Loucy (cell line): ENCODE measurements around the gene KHK.

Experiments used
- H2AFZ ChIP-seq: fragments of 200-600 bp; sonication (generic); 2 replicates; pipeline ENCODE4 v1.6.0; 2016; ENCODE audit warnings: antibody characterized with exemption, mild to moderate bottlenecking, low read length, moderate library complexity
- H3F3A ChIP-seq: fragments of 200-600 bp; 2 replicates; pipeline ENCODE4 v1.6.0; 2016; ENCODE audit warnings: antibody characterized with exemption, low read depth, mild to moderate bottlenecking
- H3K27me3 ChIP-seq: fragments of 200-600 bp; sonication (generic); 2 replicates; pipeline ENCODE4 v1.6.1; 2014; ENCODE audit warnings: low read length, mild to moderate bottlenecking; ENCODE audit not compliant: insufficient read depth, poor library complexity, severe bottlenecking
- H3K36me3 ChIP-seq: fragments of 200-600 bp; sonication (generic); 2 replicates; pipeline ENCODE4 v1.6.1; 2016; ENCODE audit warnings: low read length; ENCODE audit not compliant: insufficient read depth
- H3K4me1 ChIP-seq: fragments of 200-600 bp; sonication (generic); 2 replicates; pipeline ENCODE4 v1.5.1; 2014; ENCODE audit warnings: low read length, mild to moderate bottlenecking; ENCODE audit not compliant: insufficient read depth, poor library complexity, severe bottlenecking
- H3K4me2 ChIP-seq: fragments of 200-600 bp; sonication (generic); 2 replicates; pipeline ENCODE4 v1.6.0; 2014; ENCODE audit warnings: antibody characterized with exemption, low read length, low read depth, mild to moderate bottlenecking; ENCODE audit not compliant: poor library complexity, severe bottlenecking
- H3K4me3 ChIP-seq: fragments of 200-600 bp; sonication (generic); 2 replicates; pipeline ENCODE4 v1.5.1; 2014; ENCODE audit warnings: low read length, mild to moderate bottlenecking, mixed read lengths; ENCODE audit not compliant: poor library complexity, severe bottlenecking
- H3K79me2 ChIP-seq: fragments of 200-600 bp; sonication (generic); 2 replicates; pipeline ENCODE4 v1.6.1; 2014; ENCODE audit warnings: low read length; ENCODE audit not compliant: insufficient read depth
- H3K9ac ChIP-seq: fragments of 200-600 bp; sonication (generic); 2 replicates; pipeline ENCODE4 v1.6.0; 2014; ENCODE audit warnings: mild to moderate bottlenecking, low read depth, low read length, moderate library complexity; ENCODE audit not compliant: poor library complexity, severe bottlenecking
- H3K9me2 ChIP-seq: fragments of 200-600 bp; sonication (generic); replicated peaks from 2 replicates; pipeline ENCODE4 v1.6.1; 2016; ENCODE audit warnings: low read depth, low read length, mixed read lengths
- H3K9me3 ChIP-seq: fragments of 200-600 bp; sonication (generic); 2 replicates; pipeline ENCODE4 v1.6.1; 2014; ENCODE audit warnings: mild to moderate bottlenecking, antibody characterized with exemption, low read length, low read depth; ENCODE audit not compliant: insufficient read depth
- H4K20me1 ChIP-seq: fragments of 200-600 bp; sonication (generic); 2 replicates; pipeline ENCODE4 v1.6.0; 2014; ENCODE audit warnings: antibody characterized with exemption, low read length, mild to moderate bottlenecking; ENCODE audit not compliant: insufficient read depth, poor library complexity, severe bottlenecking
- EZH2phosphoT487 ChIP-seq: fragments of 200-600 bp; IDR thresholded peaks from 2 replicates; pipeline ENCODE4 v1.6.1; 2018; ENCODE audit warnings: antibody characterized with exemption, mild to moderate bottlenecking, moderate library complexity, borderline replicate concordance
- TF ChIP-seq, protein P1 (sequence below): fragments of 200-600 bp; sonication (generic); conservative IDR thresholded peaks from 2 replicates; pipeline ENCODE4 v1.5.1; 2014; ENCODE audit warnings: mild to moderate bottlenecking, antibody characterized with exemption, low read length

The KHK gene

DNA sequence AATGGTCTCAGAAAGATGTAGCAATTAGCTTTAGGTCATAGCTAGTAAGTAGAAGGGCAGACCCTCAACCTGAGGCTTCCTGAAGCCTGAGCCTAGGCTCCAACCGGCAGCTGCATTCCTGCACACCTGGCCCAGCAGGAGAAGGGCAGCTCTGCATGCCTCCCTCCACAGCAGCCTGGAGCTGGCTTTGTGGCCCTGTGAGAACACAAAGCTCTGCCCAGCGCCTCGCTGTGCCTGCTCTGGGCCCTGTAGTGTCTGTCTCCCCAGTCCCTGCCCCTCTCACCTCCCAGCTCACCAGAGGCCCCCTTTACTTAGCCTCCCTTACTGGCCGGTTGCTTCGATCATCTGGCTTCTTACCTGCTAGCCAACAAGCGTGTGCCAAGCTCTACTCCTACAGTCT is 47.1 kb upstream of the KHK start:
- no peak overlapping the region for H3K9ac ChIP-seq
- H3K36me3 ChIP-seq: peaks cover 67% of the 10 kb centered on the region; the same call in 1 of the 2 replicates

GRCh38 chr2:27039871-27040270 is 46.7 kb upstream of the KHK start:
- peaks cover 67% of the 10 kb centered on the region; the same call in 1 of the 2 replicates for H3K36me3 ChIP-seq
- H3K9ac ChIP-seq: no peak overlapping the region
- H3K27me3 ChIP-seq: no peaks in the 10 kb centered on the region
- H3K4me2 ChIP-seq: no peak overlapping the region
- H3K4me3 ChIP-seq: no peak overlapping the region
- peaks cover 11% of the 10 kb centered on the region for H3K4me1 ChIP-seq
- peaks cover 13% of the 10 kb centered on the region for H3K79me2 ChIP-seq
- no peak overlapping the region for H2AFZ ChIP-seq
- no peaks in the 10 kb centered on the region for H4K20me1 ChIP-seq
- TF ChIP-seq, protein P1, sequence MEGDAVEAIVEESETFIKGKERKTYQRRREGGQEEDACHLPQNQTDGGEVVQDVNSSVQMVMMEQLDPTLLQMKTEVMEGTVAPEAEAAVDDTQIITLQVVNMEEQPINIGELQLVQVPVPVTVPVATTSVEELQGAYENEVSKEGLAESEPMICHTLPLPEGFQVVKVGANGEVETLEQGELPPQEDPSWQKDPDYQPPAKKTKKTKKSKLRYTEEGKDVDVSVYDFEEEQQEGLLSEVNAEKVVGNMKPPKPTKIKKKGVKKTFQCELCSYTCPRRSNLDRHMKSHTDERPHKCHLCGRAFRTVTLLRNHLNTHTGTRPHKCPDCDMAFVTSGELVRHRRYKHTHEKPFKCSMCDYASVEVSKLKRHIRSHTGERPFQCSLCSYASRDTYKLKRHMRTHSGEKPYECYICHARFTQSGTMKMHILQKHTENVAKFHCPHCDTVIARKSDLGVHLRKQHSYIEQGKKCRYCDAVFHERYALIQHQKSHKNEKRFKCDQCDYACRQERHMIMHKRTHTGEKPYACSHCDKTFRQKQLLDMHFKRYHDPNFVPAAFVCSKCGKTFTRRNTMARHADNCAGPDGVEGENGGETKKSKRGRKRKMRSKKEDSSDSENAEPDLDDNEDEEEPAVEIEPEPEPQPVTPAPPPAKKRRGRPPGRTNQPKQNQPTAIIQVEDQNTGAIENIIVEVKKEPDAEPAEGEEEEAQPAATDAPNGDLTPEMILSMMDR: no peak
- no peak for TF ChIP-seq EZH2phosphoT487
- no peaks in the 10 kb centered on the region for H3K9me2 ChIP-seq
- H3F3A ChIP-seq: no peaks in the 10 kb centered on the region
- H3K9me3 ChIP-seq: no peaks in the 10 kb centered on the region

More for the DNA sequence above, 47.1 kb upstream of the KHK start:
- Histone ChIP-seq H3K4me3 (no peak overlapping the region), H3F3A (no peaks in the 10 kb centered on the region), H3K4me1 (peaks cover 12% of the 10 kb centered on the region), H4K20me1 (no peaks in the 10 kb centered on the region), H3K9me3 (no peaks in the 10 kb centered on the region), H3K9me2 (no peaks in the 10 kb centered on the region), H3K4me2 (no peak overlapping the region), H2AFZ (no peak overlapping the region), H3K79me2 (peaks cover 18% of the 10 kb centered on the region), H3K27me3 (no peaks in the 10 kb centered on the region)
- no peak for TF ChIP-seq EZH2phosphoT487
- TF ChIP-seq, protein P1: no peak

GRCh38 chr2:27040282-27040681 is 46.3 kb upstream of the KHK start:
- H3F3A ChIP-seq: no peaks in the 10 kb centered on the region
- H3K36me3 ChIP-seq: peaks cover 62% of the 10 kb centered on the region; the same call in 1 of the 2 replicates
- no peak overlapping the region for H2AFZ ChIP-seq

More at GRCh38 chr2:27040282-27040681, 46.3 kb upstream of the KHK start:
- Histone ChIP-seq H3K9me3 (no peaks in the 10 kb centered on the region), H4K20me1 (no peaks in the 10 kb centered on the region), H3K9me2 (no peaks in the 10 kb centered on the region), H3K27me3 (no peaks in the 10 kb centered on the region), H3K4me1 (peaks cover 7% of the 10 kb centered on the region), H3K9ac (no peak overlapping the region), H3K79me2 (peaks cover 9% of the 10 kb centered on the region), H3K4me3 (no peak overlapping the region), H3K4me2 (no peak overlapping the region)
- TF ChIP-seq, protein P1: no peak
- TF ChIP-seq EZH2phosphoT487: no peak
